HG03521 (cell line): ENCODE results near the gene SNX2.
"Not testable (repeated sequence)": the region's sequence is repeated elsewhere in the genome, so short reads cannot be mapped to it uniquely, and the experiment has no call there.

Experiments
- ATAC-seq: cut with Tn5 transposase; IDR thresholded peaks from one replicate; pipeline ENCODE4 v1.9.1; 2021; ENCODE audit warnings: mild to moderate bottlenecking, moderate library complexity; ENCODE audit not compliant: unreplicated experiment

The SNX2 gene

DNA sequence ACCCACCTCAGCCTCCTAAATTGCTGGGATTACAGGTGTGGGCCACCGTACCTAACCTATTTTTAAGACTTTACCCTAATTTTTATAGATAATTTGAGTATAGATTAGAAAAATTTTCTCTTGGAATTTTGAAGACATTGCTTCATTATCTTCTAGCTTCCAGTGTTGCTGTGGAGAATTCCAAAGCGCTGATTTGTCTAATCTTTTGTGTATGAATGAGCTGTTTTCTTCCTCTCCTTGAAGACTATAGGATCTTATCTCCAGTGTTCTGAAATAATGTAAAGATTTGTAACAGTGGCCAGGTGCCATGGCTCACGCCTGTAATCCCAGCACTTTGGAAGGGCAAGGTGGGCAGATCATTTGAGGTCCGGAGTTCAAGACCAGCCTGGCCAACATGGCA lies 64.9 kb downstream of the SNX2 start:
- ATAC-seq, result no peak

DNA sequence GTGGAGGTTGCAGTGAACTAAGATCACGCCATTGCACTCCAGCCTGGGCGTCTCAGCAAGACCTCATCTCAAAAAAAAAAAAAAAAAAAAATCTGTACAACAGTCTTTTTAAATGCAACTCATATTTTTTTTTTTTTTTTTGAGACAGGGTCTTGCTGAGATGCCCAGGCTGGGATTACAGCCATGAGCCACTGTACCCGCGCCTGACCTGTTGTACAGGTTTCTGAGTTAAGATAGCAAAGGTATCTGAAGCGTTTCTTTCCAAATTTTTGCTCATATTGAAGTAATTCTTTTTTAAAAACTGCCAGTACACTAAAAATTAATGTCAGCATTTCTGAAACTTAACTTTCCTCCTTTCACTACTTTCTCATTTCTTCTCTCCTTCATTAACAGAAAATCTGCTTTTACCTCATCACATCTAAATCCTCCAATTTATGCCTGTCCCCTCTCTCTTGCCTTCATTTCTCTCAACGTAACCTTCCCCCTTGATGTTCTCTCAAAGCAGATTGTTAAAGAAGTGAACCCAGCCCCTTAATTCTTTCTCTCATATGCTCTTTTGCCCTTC lies 67.2 kb downstream of the SNX2 start:
- ATAC-seq, result no peak

DNA sequence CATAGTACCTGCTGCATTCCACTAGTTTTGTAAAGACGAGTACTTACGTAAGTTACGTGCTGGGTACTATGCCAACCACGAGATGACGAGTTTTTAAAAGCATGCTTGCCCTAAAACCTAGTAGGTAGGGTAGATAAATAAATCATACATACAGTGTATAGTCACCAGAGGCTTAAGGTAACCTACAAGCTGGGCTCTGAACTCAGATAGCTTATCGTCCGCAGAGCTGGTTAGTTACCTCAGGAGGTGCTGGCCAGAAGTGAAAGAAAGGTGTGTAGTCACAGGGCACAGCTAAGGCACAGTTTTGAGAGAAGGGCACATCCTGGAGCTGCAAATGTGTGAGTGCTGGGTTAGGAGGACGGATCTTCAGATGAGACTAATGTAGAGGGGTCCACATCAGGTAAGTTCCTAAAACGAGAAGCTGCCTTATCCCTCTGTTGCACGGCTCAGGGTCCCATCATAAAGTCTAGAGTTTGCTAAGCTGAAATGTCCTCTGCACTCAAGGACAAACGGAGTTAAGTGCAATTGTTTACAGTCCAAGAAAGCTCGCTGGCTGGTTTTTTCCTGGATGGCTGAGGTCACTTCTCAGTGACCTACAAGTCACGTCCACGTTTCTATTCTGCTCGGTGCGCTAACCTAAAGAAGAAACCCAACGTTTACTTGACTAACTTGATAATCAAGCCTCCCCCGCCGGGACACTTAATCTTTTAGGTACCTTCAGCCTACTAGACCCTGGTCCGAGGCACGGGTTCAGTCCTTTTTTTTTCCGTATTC lies 69.4 kb downstream of the SNX2 start:
- ATAC-seq, result peak; percentile 3

DNA sequence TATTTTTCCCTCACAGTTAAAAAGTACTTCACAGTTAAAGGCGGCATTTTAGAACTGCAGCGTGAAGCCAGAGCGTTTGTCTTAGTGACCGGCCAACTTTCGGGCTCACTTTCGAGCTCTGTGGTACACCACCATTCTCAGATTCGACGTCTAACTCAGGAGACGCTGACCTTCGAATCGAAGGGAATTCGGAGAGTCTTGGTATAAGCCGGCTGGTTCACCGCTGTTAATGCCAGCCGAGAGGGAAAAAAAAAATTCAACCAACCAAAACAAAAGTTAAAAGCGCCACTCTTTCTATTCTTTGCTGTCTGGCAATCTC lies 70.0 kb downstream of the SNX2 start:
- peak; percentile 33 for ATAC-seq

DNA sequence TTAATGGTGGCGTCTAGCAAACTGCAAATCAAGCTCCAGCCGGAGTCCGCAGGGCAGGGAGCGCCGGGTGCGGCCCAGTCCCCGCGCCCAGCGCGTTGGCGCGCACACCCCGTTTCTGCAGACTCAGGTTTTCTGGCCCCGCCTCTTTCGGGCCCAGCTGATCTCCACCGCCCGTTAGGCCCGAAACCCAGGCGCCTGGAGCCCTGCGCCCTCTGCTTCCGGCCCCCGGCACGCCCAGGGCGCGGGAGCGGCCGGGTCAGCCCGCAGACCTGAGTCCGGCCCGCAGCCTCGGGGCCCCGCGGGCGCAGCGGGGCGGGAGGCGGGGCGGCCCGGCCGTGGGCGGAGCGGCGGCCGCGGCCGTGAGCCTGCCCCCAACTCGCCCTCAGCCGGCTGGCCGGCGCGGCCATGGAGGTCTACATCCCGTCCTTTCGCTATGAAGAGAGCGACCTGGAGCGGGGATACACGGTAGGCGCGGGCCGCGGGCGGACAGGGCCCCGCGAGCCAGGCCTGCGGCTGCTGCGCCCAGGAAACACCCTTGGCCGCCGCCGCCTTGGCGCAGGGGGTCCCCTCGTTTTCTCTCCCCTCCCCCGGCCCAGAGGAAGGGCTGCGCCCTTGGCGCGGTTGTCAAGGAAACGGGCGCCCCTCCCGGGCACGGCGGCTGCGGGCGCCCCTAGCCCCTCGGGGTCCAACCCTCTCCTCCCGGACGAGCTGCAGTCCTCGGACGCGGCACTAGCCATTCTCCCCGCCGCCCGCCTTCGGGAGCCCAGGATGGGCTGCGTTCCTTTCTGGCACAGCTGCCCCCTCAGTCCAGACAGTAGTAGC lies 70.6 kb downstream of the SNX2 start, which contains the start of gene SNX24:
SNX24 (plus strand) TSS at position 385 of the 822 bp plus-strand sequence; CDS start at position 406, 21 bp downstream.
- ATAC-seq, result peak; percentile 80

DNA sequence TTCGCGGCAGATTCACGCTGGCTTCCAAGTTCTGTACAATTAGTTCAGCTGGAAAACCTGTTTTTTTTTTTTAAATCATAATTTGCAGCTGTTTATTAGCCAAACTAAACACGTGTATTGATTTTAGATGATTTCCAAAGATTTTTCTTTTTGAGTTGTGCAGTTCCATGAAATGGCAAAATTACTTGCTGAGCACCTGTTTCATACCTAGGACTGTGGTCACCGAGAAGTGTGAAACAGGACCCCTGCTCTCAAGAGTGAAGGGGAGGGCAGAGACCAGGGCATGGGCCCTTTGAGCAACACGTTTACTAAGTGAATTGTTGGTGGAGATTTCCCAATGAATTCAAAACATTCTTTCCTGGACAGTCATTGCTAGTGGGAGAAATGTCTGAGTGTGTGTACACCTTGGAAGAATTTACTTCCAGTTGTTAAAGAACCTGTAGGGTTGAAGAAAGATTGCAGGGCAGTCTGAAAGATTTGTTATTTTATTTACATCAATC lies 71.2 kb downstream of the SNX2 start:
- ATAC-seq, result no peak

DNA sequence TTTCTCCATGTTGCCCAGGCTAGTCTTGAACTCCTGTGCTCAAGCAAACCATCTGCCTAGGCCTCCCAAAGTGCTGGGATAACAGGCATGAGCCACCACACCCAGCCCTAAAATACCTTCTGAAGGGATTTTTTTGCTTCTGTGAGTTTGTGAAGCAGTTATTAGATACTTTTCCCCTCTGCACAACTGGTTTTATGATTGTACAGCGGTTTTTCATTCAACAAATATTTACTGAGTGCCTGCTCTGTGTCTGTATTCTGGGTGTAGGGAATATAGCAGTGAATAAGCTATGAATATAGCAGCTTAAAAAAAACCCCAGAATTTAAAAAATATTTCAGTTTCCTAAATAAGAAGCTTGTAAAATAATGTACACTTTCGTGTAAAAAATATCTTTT lies 72.8 kb downstream of the SNX2 start:
- no peak for ATAC-seq

DNA sequence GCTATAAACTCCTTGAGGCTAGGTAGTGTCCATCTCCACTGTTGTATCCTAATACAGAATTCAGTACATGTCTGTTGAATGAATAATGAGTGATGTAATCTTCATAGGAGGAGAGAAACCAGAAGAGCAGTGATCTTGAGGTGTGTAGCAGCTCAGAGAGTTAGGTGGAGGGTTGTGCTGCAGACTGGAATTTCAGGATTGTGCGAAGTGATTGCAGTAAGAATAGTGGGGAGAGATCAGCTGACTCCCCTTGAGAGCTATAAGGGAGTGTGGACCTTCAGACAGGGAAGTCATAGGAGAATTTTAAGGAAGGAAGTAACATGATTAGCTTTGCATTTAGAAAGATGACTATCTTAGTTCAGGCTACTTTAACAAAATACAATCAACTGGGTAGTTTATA lies 74.9 kb downstream of the SNX2 start:
- ATAC-seq, result no peak

DNA sequence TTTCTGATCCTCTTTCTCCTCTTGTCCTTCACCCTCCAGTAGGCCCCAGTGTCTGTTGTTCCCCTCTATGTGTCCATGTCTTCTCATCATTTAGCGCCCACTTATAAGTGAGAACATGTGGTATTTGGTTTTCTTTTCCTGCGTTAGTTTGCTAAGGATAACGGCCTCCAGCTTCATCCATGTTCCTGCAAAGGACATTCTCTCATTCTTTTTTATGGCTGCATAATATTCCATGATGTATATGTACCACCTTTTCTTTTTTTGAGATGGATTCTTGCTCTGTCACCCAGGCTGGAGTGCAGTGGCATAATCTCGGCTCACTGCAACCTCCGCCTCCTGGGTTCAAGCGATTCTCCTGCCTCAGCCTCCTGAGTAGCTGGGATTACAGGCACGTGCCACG lies 82.7 kb downstream of the SNX2 start:
- not testable (repeated sequence) for ATAC-seq

DNA sequence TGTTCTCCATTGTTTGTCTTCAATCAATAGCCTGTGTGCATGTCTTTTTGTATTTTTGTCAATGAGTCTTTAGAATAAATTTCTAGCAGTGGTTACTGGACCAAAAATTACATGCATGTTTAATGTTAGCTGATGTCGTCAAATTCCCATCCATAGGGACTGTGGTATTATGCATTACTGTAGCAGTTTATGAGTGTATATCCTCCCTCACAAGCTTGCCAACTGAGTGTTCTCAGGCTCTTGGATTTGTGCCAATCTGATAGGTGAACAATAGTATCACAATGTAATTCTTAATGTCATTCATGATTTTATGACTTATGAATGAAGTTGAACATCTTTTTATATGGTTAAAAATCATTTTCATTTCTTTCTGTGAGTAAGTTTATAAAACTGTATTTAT lies 83.6 kb downstream of the SNX2 start:
- no peak for ATAC-seq

DNA sequence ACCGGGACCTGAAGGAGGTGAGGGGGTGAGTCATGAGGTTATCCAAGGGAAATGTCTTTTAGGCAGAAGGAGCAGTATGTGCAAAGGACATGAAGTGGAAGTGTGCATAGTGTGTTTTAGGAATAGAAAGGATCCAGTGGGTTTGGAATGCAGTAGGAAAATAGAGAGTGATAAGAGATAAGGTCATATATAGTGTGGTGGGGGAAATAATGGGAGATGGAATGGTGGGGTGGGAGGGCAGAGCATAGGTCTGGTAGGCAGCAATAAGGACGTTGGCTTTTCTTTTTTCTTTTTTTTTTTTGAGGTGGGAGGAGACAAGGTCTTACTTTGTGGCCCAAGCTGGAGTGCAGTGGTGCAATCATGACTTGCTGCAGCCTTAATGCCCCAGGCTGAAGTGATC lies 88.4 kb downstream of the SNX2 start:
- no peak for ATAC-seq

DNA sequence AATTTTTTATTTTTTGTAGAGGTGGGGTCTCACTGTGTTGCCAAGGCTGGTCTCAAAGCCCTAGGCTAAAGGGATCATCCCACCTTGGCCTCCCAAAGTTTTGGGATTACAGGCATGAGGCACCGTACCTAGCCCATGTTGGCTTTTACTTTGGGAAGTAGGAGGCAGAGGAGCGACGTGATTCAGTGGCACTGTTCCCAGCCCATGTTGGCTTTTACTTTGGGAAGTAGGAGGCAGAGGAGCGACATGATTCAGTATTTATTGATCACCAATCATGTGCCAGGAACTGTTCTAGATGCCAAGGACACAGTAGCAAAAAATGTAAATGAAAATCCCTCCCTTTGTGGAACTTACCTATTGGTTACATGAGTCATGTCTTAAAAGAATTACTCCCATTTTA lies 88.8 kb downstream of the SNX2 start:
- ATAC-seq, result no peak

DNA sequence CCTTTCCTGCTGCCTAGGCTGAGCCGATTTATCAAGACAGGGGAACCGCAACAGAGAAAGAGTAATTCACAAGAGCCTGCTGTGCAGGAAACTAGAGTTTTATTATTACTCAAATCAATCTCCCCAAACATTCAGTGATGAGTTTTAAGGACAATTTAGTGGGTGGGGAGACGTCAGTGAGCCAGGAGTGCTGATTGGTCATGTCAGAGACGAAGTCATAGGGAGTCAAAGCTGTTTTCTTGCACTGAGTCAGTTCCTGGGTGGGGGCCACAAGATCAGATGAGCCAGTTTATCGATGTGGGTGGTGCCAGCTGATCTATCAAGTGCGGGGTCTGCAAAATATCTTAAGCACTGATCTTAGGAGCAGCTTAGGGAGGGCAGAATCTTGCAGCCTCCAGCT lies 89.5 kb downstream of the SNX2 start:
- ATAC-seq, result no peak

DNA sequence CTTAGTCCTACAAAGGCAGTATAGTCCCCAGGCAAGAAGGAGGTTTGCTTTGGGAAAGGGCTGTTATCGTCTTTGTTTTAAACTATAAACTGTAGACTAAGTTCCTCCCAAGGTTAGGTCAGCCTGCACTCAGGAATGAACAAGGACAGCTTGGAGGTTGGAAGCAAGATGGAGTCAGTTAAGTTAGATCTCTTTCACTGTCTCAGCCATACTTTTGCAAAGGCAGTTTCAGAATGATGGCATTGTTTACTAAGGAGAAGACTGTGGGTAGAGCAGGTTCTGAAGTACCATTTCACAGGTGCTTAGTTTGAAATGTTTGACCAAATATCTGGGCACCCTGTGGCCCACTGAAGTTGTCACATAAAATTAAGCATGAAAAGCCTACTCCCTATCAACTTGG lies 90.0 kb downstream of the SNX2 start:
- ATAC-seq, result no peak

DNA sequence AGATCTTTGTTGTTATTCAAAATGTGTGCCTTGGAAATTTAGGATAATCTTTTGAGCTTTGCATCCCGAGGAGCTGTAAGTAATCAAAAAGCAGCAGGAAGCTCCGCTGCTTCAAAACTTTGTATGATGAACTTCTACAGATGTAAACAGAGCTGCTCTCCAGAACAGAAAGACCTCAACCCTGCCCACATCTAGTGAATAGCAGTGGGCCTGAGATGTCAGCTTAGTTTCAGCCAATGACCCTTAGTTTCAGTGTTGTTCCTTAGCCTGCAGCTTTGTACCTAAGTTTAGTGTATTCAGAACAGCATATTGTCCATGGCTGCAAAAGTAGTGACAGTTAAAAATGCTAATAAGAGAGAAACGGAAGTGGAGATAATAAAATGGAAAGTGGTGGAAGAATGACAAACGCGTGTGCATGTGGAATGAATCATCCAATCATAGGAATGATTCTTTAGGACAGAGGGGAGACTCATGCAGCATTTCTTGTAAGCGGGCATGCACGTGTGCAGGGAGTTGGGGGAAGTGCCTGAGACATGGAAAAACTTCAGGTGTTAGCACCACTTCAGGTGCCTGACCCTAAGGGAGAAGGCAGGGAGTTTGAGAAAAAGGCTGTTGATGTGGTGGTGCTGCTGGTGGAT lies 95.5 kb downstream of the SNX2 start:
- ATAC-seq, result no peak

DNA sequence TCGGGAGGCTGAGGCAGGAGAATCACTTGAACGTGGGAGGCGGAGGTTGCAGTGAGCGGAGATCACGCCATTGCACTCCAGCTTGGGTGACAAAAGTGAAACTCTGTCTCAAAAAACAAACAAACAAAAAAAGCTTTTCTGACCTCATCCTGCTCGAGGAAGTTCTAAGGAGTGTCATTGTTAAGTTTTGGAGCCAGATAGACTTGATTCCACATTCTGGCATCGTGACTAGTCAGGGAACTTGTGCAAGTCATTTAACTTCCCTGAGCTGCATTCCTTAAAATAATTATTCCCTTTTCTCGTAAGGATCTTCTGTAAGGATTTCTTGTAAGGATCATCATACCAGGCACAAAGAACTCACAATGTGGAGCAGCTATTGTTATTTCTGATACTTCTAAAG lies 96.8 kb downstream of the SNX2 start:
- ATAC-seq, result no peak

DNA sequence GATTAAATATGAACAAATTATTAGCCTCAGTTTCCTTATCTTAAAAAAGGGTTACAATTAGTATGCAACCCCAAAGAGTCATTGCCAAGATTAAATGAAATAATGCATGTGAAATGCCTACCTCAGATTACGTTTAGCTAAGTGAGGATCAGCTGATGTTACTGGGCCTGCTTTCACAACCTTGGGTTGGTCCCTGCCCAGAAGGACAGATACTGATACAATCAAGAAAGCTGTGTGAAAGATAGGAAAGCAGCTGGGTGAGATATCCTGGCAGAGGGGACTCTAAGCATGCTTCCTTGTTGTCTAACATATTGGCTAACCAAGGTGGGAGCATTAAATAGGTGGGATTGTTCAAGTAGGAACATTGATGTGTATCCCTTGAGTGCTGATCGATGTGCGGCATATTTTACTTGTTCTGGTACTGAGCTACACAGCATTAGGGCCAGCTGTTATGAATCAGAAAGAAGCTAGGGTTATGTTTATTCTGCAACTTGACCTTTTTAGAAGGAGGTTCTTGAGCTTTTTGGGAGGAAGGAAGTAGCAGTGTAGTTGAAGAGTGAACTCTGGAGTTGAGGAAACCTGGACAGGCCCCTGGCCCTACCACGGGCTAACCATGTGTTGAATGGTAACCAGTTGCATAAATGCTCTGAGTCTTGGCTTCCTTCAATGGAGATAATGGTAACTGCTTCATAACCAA lies 99.4 kb downstream of the SNX2 start:
- no peak for ATAC-seq

DNA sequence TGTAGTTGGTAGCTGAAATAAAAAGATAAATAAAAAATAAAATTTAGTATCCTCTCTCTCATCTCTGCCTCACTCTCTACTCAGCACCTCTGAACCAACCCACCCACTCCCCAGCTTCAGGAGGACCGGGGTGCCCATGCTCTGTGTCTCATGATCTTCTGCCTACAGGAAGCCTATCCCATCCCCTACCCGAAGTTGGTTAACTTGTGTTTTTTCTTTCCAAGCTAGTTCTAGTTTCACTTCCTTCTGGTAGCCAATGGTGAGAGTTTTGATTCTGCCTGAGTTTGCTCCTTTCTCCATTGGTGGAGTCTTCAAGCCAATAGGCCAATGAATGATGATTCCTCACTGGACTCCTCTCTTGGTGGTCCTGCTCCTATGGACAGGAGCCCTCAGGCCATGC lies 102.6 kb downstream of the SNX2 start:
- no peak for ATAC-seq

DNA sequence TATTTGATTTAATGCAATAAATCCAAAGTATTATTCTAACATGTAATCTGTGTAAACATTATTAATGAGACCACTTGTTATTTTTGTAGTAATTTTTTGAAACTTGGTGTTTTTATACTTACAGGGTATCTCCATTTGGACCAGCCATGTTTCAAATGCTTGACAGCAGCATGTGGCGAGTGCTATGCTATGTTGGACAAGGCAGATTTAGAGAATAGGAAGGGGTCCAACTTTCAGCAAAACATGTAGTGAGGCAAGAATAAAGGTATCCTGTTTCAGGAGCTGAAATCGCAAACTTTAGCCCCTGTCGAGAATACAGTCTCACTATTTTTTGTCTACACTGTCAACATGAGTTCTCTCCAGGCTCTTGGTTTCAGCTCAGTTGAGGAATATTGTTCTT lies 104.2 kb downstream of the SNX2 start:
- ATAC-seq, result no peak
